ENCODE measurements around the gene GCNT1. TPM values are rescaled to one million over a fixed set of nuclear protein-coding genes. Genes with fewer than 3 reads are reported as not detected.
A peak's percentile ranks its signal among the peaks of the same experiment; 100 is the strongest.

Gene GCNT1
- total RNA-seq, 1 experiment from 2014 or later, result 15.3 TPM

DNA sequence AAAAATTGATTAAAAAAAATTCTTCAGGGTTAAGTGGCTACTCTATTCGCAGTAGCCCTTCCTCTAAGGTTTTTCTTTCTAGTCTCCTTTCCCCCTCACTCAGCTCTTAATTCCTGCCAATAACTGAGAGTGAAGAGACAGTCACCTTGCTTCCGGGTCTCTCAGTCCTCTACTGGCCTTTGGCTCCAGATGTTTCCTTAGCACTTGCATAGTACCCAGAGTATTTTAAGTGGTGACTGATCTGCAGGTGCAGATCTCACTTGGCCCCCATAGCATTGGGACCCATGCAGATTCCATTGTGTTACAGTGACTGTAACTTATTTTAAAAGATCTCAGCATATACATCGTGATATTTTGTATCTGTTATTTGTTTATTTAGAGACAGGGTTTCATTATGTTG is 66.2 kb downstream of the GCNT1 start:
- H4K20me1 ChIP-seq (ENCODE audit: insufficient read depth), result no peaks in the 10 kb centered on the region
- ChIA-PET CTCF (no interaction called here), POLR2A (ENCODE audit: unreplicated experiment) (no interaction called here)
- no peaks in the 10 kb centered on the region for H3K9me2 ChIP-seq (ENCODE audit: insufficient read depth)
- peaks cover 39% of the 10 kb centered on the region for H3K4me1 ChIP-seq (replicated peaks; ENCODE audit: insufficient read depth)
- no peak overlapping the region for H3K4me2 ChIP-seq
- no peak for TF ChIP-seq EZH2 (IDR thresholded peaks at IDR 0.05; ENCODE audit: low read depth)
- H3K4me3 ChIP-seq, result no peak overlapping the region
- DNase-seq, result no peak
- no peak overlapping the region for H3K27ac ChIP-seq
- H3K9me3 ChIP-seq (ENCODE audit: insufficient read depth, low read depth), result no peaks in the 10 kb centered on the region
- BruUV-seq (replicated peaks), result no TSS peak
- intact Hi-C loops (cut with micrococcal nuclease; ENCODE audit: unreplicated experiment), result no loop called here
- no peak overlapping the region for H2AFZ ChIP-seq
- H3K79me2 ChIP-seq (ENCODE audit: low read depth), result no peaks in the 10 kb centered on the region
- no peaks in the 10 kb centered on the region for H3K36me3 ChIP-seq (ENCODE audit: low read depth)
- peaks cover 23% of the 10 kb centered on the region; the same call in 1 of the 2 replicates for H3F3A ChIP-seq (ENCODE audit: insufficient read depth, low read depth)
- H3K27me3 ChIP-seq (ENCODE audit: insufficient read depth, low read depth), result no peaks in the 10 kb centered on the region

DNA sequence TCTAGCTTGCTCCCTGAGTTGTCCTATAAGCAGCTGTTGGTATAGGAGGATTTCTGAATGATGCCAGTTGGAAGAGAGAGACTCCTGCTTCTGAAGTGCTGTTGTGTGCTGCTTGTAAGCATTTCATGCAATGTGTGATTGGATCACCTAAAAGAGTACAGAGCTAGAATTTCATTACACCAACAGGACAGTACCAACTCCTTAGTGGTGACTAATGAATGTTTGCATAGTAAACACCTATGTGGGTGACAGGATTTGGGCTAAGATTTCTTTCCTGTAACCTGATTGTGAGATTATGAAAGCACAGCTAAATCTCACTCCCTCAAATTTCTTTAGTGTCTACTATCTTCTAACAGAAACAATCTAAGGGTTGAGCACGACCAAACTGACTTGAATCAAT is 67.0 kb downstream of the GCNT1 start:
- Histone ChIP-seq H3K27me3 (ENCODE audit: insufficient read depth, low read depth) (no peaks in the 10 kb centered on the region), H3K27ac (peak overlapping the region; percentile 26; the same call in 1 of the 2 replicates), H3K36me3 (ENCODE audit: low read depth) (no peaks in the 10 kb centered on the region), H3K79me2 (ENCODE audit: low read depth) (no peaks in the 10 kb centered on the region), H2AFZ (peak overlapping the region; percentile 45; the same call in 1 of the 2 replicates), H3K4me1 (replicated peaks; ENCODE audit: insufficient read depth) (peaks cover 39% of the 10 kb centered on the region), H3K4me3 (no peak overlapping the region), H3K4me2 (peak overlapping the region; percentile 34), H3K9me2 (ENCODE audit: insufficient read depth) (no peaks in the 10 kb centered on the region), H4K20me1 (ENCODE audit: insufficient read depth) (no peaks in the 10 kb centered on the region), H3K9me3 (ENCODE audit: insufficient read depth, low read depth) (no peaks in the 10 kb centered on the region), H3F3A (ENCODE audit: insufficient read depth, low read depth) (peaks cover 23% of the 10 kb centered on the region; the same call in 1 of the 2 replicates)
- TF ChIP-seq EZH2 (IDR thresholded peaks at IDR 0.05; ENCODE audit: low read depth), result no peak
- TF ChIP-seq, protein P1, sequence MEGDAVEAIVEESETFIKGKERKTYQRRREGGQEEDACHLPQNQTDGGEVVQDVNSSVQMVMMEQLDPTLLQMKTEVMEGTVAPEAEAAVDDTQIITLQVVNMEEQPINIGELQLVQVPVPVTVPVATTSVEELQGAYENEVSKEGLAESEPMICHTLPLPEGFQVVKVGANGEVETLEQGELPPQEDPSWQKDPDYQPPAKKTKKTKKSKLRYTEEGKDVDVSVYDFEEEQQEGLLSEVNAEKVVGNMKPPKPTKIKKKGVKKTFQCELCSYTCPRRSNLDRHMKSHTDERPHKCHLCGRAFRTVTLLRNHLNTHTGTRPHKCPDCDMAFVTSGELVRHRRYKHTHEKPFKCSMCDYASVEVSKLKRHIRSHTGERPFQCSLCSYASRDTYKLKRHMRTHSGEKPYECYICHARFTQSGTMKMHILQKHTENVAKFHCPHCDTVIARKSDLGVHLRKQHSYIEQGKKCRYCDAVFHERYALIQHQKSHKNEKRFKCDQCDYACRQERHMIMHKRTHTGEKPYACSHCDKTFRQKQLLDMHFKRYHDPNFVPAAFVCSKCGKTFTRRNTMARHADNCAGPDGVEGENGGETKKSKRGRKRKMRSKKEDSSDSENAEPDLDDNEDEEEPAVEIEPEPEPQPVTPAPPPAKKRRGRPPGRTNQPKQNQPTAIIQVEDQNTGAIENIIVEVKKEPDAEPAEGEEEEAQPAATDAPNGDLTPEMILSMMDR (conservative IDR thresholded peaks at IDR 0.05), result no peak
- intact Hi-C loops (cut with micrococcal nuclease; ENCODE audit: unreplicated experiment), result no loop called here
- no TSS peak for BruUV-seq (replicated peaks)
- ChIA-PET POLR2A (ENCODE audit: unreplicated experiment) (interaction anchor here (1.0 kb wide), 1 partner anchor 51 kb away, joined by 6 read pairs; no protein-coding TSS in a partner anchor), CTCF (no interaction called here)
- DNase-seq, result peak in 1 of 2 experiments; percentile 81

DNA sequence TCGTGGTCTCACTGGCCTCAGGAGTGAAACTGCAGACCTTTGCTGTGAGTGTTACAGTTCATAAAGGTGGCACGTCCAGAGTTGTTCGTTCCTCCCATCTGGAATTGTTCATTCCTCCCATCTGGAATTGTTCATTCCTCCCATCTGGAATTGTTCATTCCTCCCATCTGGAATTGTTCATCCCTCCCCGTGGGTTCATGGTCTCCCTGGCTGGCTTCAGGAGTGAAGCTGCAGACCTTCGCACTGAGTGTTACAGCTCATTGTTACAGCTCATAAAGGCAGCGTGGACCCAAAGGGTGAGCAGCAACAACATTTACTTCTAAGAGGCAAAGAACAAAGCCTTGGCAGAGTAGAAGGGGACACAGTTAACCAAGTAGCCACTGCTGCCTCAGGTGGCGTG is 69.1 kb downstream of the GCNT1 start:
- Histone ChIP-seq H3K27ac (no peak overlapping the region), H3K27me3 (ENCODE audit: insufficient read depth, low read depth) (no peaks in the 10 kb centered on the region), H3K79me2 (ENCODE audit: low read depth) (no peaks in the 10 kb centered on the region), H3K4me1 (replicated peaks; ENCODE audit: insufficient read depth) (peaks cover 28% of the 10 kb centered on the region), H4K20me1 (ENCODE audit: insufficient read depth) (no peaks in the 10 kb centered on the region), H3K36me3 (ENCODE audit: low read depth) (no peaks in the 10 kb centered on the region), H3K4me2 (no peak overlapping the region), H3K9me3 (ENCODE audit: insufficient read depth, low read depth) (no peaks in the 10 kb centered on the region), H2AFZ (no peak overlapping the region), H3K4me3 (no peak overlapping the region), H3F3A (ENCODE audit: insufficient read depth, low read depth) (peaks cover 8% of the 10 kb centered on the region; the same call in 1 of the 2 replicates), H3K9me2 (ENCODE audit: insufficient read depth) (no peaks in the 10 kb centered on the region)
- TF ChIP-seq EZH2 (IDR thresholded peaks at IDR 0.05; ENCODE audit: low read depth), result no peak
- no TSS peak for BruUV-seq (replicated peaks)
- no peak for DNase-seq
- ChIA-PET POLR2A (ENCODE audit: unreplicated experiment) (no interaction called here), CTCF (no interaction called here)
- intact Hi-C loops (cut with micrococcal nuclease; ENCODE audit: unreplicated experiment), result no loop called here

DNA sequence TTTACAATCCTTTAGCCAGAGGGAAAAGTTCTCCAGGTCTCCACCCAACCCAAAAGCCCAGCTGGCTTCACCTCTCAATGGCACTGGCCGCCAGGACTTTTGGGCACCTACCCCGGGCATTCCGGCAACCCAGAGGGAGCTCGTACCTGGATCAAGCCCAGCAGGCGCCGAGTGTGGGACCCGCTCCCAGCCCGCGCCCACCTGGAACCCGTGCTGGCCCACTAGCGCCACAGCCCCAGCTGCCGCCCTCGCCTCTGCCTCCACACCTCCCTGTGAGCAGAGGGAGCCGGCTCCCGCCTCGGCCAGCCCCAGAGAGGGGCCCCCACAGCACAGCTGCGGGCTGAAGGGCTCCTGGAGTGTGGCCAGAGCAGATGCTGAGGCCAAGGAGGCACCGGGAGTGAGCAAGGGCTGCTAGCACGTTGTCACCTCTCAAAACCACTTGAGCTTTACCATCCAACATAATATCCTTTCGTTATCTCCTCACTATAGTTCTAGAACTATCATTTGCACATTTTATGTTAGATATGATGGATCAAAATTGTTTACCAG is 69.7 kb downstream of the GCNT1 start:
- Histone ChIP-seq H3K27ac (no peak overlapping the region), H3K9me3 (ENCODE audit: insufficient read depth, low read depth) (no peaks in the 10 kb centered on the region), H3K36me3 (ENCODE audit: low read depth) (no peaks in the 10 kb centered on the region), H3F3A (ENCODE audit: insufficient read depth, low read depth) (peaks cover 8% of the 10 kb centered on the region; the same call in 1 of the 2 replicates), H3K4me3 (no peak overlapping the region), H3K27me3 (ENCODE audit: insufficient read depth, low read depth) (no peaks in the 10 kb centered on the region), H4K20me1 (ENCODE audit: insufficient read depth) (no peaks in the 10 kb centered on the region), H3K79me2 (ENCODE audit: low read depth) (no peaks in the 10 kb centered on the region), H3K9me2 (ENCODE audit: insufficient read depth) (no peaks in the 10 kb centered on the region), H3K4me2 (no peak overlapping the region), H3K4me1 (replicated peaks; ENCODE audit: insufficient read depth) (peaks cover 28% of the 10 kb centered on the region), H2AFZ (no peak overlapping the region)
- no peak for DNase-seq
- intact Hi-C loops (cut with micrococcal nuclease; ENCODE audit: unreplicated experiment), result no loop called here
- no TSS peak for BruUV-seq (replicated peaks)
- ChIA-PET CTCF (no interaction called here), POLR2A (ENCODE audit: unreplicated experiment) (no interaction called here)
- TF ChIP-seq, protein P1 (conservative IDR thresholded peaks at IDR 0.05), result no peak
- TF ChIP-seq EZH2 (IDR thresholded peaks at IDR 0.05; ENCODE audit: low read depth), result no peak

Measured in PC-9 (cell line).